HG03439 (cell line): Measurements from ENCODE around the gene ILKAP.
"Not testable (repeated sequence)": the region's sequence is repeated elsewhere in the genome, so short reads cannot be mapped to it uniquely, and the experiment has no call there.

Source experiments
- ATAC-seq: cut with Tn5 transposase; IDR thresholded peaks from one replicate; pipeline ENCODE4 v1.9.1; 2021; ENCODE audit warnings: mild to moderate bottlenecking, moderate library complexity; ENCODE audit not compliant: unreplicated experiment

The ILKAP gene

GRCh38 chr2:238202326-238203093 is 985 bp downstream of the ILKAP start:
- ATAC-seq = no peak

GRCh38 chr2:238190445-238190844 is 13.1 kb downstream of the ILKAP start:
- no peak for ATAC-seq

GRCh38 chr2:238187618-238188548 is 15.6 kb downstream of the ILKAP start:
- no peak for ATAC-seq

GRCh38 chr2:238183821-238184220 is 19.7 kb downstream of the ILKAP start:
- ATAC-seq = no peak

- no peak for ATAC-seq
Measured at GRCh38 chr2:238182362-238182761, 21.1 kb downstream of the ILKAP start.

GRCh38 chr2:238180554-238180953 is 22.9 kb downstream of the ILKAP start:
- no peak for ATAC-seq

GRCh38 chr2:238176613-238177012 is 26.9 kb downstream of the ILKAP start:
- ATAC-seq = no peak

- no peak for ATAC-seq
Measured at GRCh38 chr2:238174701-238175100, 28.8 kb downstream of the ILKAP start.

GRCh38 chr2:238174291-238174690 is 29.2 kb downstream of the ILKAP start:
- ATAC-seq = no peak

GRCh38 chr2:238173692-238174091 is 29.8 kb downstream of the ILKAP start:
- ATAC-seq = no peak

- ATAC-seq = no peak
Measured at GRCh38 chr2:238172439-238172838, 31.1 kb downstream of the ILKAP start.

GRCh38 chr2:238171575-238172187 is 31.8 kb downstream of the ILKAP start:
- no peak for ATAC-seq

GRCh38 chr2:238171072-238171431 is 32.4 kb downstream of the ILKAP start:
- not testable (repeated sequence) for ATAC-seq

GRCh38 chr2:238170386-238171071 is 33.0 kb downstream of the ILKAP start:
- ATAC-seq = no peak

GRCh38 chr2:238169708-238170251 is 33.7 kb downstream of the ILKAP start:
- no peak for ATAC-seq

GRCh38 chr2:238169048-238169707 is 34.3 kb downstream of the ILKAP start:
- ATAC-seq = no peak

- no peak for ATAC-seq
Measured at GRCh38 chr2:238168196-238169047, 35.1 kb downstream of the ILKAP start.

- no peak for ATAC-seq
Measured at GRCh38 chr2:238167761-238168160, 35.7 kb downstream of the ILKAP start.

GRCh38 chr2:238167344-238167715 is 36.2 kb downstream of the ILKAP start:
- no peak for ATAC-seq
